ACC112 (cell line): Measurements from ENCODE around the gene SPAG4.

Source experiments
- H2AFZ ChIP-seq: fragments of 200-600 bp; sonication (generic); one replicate; pipeline ENCODE4 v1.6.0; 2017; ENCODE audit warnings: antibody characterized with exemption, low read length; ENCODE audit not compliant: unreplicated experiment
- H3K27ac ChIP-seq: fragments of 200-600 bp; sonication (generic); 2 replicates; pipeline ENCODE4 v1.5.1; 2014; ENCODE audit warnings: low read depth, mild to moderate bottlenecking, antibody characterized with exemption, low read length, moderate library complexity
- H3K27me3 ChIP-seq: fragments of 200-600 bp; sonication (generic); 2 replicates; pipeline ENCODE4 v1.6.1; 2014; ENCODE audit warnings: mild to moderate bottlenecking, antibody characterized with exemption, low read length, moderate library complexity, mixed read lengths; ENCODE audit not compliant: insufficient read depth
- H3K36me3 ChIP-seq: fragments of 200-600 bp; sonication (generic); 2 replicates; pipeline ENCODE4 v1.6.1; 2016; ENCODE audit warnings: mild to moderate bottlenecking, antibody characterized with exemption, low read length, moderate library complexity, mixed read lengths; ENCODE audit not compliant: insufficient read depth
- H3K4me1 ChIP-seq: fragments of 200-600 bp; sonication (generic); one replicate; pipeline ENCODE4 v1.6.1; 2016; ENCODE audit warnings: low read length, mixed read lengths; ENCODE audit not compliant: insufficient read depth, unreplicated experiment, control insufficient read depth
- H3K4me3 ChIP-seq: fragments of 200-600 bp; sonication (generic); 2 replicates; pipeline ENCODE4 v1.5.1; 2014; ENCODE audit warnings: mild to moderate bottlenecking, low read depth, low read length
- H3K79me2 ChIP-seq: fragments of 200-600 bp; sonication (generic); one replicate; pipeline ENCODE4 v1.6.0; 2016; ENCODE audit warnings: low read length; ENCODE audit not compliant: control insufficient read depth, unreplicated experiment, insufficient read depth

The SPAG4 gene, protein sequence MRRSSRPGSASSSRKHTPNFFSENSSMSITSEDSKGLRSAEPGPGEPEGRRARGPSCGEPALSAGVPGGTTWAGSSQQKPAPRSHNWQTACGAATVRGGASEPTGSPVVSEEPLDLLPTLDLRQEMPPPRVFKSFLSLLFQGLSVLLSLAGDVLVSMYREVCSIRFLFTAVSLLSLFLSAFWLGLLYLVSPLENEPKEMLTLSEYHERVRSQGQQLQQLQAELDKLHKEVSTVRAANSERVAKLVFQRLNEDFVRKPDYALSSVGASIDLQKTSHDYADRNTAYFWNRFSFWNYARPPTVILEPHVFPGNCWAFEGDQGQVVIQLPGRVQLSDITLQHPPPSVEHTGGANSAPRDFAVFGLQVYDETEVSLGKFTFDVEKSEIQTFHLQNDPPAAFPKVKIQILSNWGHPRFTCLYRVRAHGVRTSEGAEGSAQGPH

DNA sequence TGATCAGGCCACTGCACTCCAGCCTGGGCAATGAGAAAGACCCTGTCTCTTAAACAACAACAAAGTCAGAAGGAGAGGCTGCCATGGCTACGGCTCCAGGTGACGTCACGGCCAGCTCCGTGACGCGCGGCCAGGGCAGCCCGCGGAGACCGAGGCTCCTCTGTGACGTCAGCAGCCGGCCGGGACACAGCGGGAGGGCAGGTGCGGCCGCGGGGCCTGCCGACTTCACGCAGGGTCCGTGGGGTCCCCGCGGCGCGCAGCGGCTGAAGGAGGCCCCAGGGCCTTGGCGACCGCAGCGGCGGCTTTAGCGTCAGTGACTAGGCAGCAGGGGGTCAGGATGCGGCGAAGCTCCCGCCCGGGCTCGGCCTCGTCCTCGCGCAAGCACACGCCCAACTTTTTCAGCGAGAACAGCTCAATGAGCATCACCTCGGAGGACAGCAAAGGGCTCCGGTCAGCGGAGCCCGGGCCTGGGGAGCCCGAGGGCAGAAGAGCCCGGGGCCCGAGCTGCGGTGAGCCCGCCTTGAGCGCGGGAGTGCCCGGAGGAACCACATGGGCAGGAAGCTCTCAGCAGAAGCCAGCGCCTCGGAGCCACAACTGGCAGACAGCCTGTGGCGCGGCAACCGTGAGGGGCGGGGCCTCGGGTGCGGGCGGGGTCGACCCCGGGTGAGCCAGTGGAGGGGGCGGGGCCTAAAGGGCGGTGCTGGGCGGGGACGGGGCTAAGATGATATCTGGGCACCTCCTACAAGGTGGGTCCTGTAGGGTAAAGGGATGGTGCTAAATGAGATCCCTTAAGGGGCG, at the start of gene SPAG4:
SPAG4 (plus strand) TSS at position 163 of the 798 bp plus-strand sequence; CDS start at position 338, 175 bp downstream.
- peaks cover 4% of the 10 kb centered on the region for H3K4me1 ChIP-seq
- peaks cover 13% of the 10 kb centered on the region for H3K79me2 ChIP-seq
- H3K27ac ChIP-seq = peak within 1 kb of the TSS; percentile 92
- H3K36me3 ChIP-seq = no peaks in the 10 kb centered on the region
- peak within 1 kb of the TSS; percentile 88 for H3K4me3 ChIP-seq
- H3K27me3 ChIP-seq = no peaks in the 10 kb centered on the region
- peak within 1 kb of the TSS; percentile 16 for H2AFZ ChIP-seq

DNA sequence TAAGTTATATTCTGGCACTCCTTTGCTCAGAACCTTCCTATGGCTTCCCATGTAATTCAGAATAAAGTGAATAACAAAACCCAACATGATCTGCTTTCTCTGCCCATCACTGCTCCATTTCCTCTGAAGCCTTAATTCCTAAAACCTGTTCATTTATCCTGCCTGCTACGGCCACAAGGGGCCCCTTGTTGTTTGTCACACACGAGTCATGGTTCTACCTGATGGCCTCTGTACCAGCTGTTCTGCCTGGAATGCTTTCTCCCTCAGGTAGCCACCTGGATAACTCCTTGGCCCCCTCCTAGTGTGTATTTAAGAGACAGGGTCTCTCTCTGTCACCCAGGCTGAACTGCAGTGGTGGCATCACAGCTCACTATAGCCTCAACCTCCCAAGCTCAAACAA, 47.0 kb upstream of the SPAG4 start:
- Histone ChIP-seq H3K27me3 (no peaks in the 10 kb centered on the region), H3K27ac (no peak overlapping the region), H2AFZ (no peak overlapping the region), H3K4me3 (no peak overlapping the region), H3K79me2 (no peaks in the 10 kb centered on the region), H3K4me1 (no peaks in the 10 kb centered on the region), H3K36me3 (peaks cover 6% of the 10 kb centered on the region)

DNA sequence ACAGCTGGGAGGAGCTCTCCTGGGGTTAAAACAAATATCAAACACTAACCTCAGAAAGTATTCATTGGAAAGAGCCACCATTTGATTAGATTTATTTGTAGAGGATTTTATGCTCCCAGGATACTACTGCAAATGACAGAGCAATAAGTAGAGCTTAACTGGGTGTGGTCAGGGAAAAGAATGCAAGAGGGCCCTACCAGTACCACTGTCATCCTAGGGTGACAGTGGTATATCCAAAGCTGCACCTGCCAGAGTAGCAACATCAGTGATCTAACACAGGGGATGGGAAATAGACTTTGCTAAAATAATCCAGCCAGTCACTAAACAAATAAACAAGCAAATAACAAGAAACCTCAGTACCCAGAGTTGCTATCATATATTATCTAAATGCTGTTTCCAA, 44.1 kb upstream of the SPAG4 start:
- Histone ChIP-seq H3K4me1 (no peaks in the 10 kb centered on the region), H3K27ac (no peak overlapping the region), H3K36me3 (peaks cover 27% of the 10 kb centered on the region), H3K79me2 (no peaks in the 10 kb centered on the region), H3K27me3 (no peaks in the 10 kb centered on the region), H3K4me3 (no peak overlapping the region), H2AFZ (no peak overlapping the region)

DNA sequence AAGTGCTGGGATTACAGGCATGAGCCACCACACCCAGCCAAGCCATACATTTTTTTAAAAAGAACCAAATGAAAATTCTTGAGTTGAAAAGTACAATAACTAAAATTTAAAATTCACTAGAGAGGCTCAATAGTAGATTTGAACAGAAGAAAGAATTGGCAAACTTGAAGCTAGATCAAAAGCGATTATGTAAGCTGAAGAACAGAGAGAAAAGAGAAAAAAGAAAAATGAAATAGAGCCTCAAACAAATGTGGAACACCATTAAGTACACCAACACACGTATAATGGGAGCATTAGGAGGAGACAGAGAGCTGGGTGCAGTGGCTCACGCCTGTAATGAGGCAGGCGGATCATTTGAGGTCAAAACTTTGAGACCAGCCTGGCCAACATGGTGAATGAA, 42.8 kb upstream of the SPAG4 start:
- Histone ChIP-seq H3K4me1 (no peaks in the 10 kb centered on the region), H3K4me3 (no peak overlapping the region), H3K36me3 (peaks cover 31% of the 10 kb centered on the region), H3K27me3 (no peaks in the 10 kb centered on the region), H2AFZ (no peak overlapping the region), H3K79me2 (no peaks in the 10 kb centered on the region), H3K27ac (no peak overlapping the region)

DNA sequence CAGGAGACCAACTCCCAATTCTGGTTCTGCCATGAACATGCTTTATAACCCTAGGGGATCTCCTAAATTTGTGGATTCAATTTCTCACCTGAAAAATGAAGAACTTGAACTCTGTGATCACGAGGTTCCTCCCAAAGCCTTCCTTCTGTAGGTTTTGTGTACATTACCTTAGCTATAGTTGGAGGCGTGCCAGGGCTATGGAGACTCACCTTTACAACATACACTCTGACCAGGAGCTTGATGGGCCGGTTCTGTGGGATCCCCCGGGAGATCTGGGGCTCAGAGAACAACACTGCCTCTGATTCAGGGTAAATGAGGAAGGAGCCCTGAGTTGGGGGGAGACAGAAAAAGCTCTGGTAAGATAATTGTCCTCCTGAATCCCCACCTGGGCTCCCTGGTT, 39.7 kb upstream of the SPAG4 start:
- Histone ChIP-seq H3K36me3 (peaks cover 31% of the 10 kb centered on the region), H3K27me3 (no peaks in the 10 kb centered on the region), H2AFZ (no peak overlapping the region), H3K27ac (no peak overlapping the region), H3K4me3 (no peak overlapping the region), H3K79me2 (no peaks in the 10 kb centered on the region), H3K4me1 (no peaks in the 10 kb centered on the region)

DNA sequence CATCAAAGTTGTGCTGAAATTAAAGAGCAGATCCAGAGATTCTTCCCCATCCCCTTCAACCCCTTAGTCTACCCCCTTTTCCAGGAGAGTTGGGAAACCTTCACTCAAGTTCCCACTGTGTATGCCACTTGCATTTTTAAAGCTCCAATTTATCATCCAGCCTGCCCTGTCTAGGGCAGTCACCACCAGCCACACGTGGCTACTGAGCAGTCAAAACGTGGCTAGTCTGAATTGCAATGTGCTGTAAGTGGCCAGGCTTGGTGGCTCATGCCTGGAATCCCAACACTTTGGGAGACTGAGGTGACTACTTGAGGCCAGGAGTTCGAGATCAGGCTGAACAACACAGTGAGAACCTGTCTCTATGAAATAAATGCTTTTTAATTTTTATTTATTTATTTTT, 38.8 kb upstream of the SPAG4 start:
- H3K4me3 ChIP-seq = no peak overlapping the region

DNA sequence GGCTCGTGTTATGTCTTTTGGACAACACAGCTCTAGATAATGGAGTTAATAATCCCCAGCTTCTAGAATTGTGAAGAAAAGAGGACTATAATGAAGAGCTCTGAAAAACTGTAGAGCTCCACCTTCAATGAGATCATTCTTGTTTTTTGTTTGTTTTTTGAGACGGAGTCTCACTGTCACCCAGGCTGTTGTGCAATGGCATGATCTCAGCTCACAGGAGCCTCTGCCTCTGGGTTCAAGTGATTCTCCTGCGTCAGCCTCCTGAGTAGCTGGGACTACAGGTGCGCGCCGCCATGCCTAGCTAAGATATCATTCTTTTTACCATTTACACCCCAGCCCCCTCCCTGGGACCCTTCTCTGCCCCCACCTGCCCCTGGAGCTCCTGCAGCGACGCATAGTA, 37.2 kb upstream of the SPAG4 start:
- Histone ChIP-seq H3K36me3 (peaks cover 47% of the 10 kb centered on the region), H2AFZ (no peak overlapping the region), H3K4me3 (no peak overlapping the region), H3K79me2 (no peaks in the 10 kb centered on the region), H3K27me3 (no peaks in the 10 kb centered on the region), H3K27ac (no peak overlapping the region), H3K4me1 (no peaks in the 10 kb centered on the region)

More for the DNA sequence above, 38.8 kb upstream of the SPAG4 start:
- Histone ChIP-seq H3K79me2 (no peaks in the 10 kb centered on the region), H2AFZ (no peak overlapping the region), H3K4me1 (no peaks in the 10 kb centered on the region), H3K27ac (no peak overlapping the region), H3K27me3 (no peaks in the 10 kb centered on the region), H3K36me3 (peaks cover 37% of the 10 kb centered on the region)

DNA sequence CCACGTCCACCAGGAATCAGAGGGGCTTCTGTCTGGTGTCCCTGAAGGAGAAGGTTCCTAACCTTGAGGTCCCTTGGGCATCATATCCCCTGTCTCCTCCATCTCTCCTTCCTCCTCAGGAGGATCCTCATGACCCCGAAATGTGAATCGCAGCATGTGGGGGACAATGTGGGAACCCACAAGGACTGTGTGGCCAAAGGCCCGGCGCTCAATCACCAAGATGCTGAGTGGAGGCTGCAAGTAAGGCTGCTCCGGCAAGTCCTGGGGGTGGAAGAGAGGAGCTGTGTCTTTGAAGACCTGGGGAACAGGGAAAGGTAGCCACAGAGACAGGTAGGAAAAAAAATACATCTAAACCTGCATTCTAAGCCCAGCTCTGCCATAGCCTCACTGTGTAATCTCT, 36.4 kb upstream of the SPAG4 start:
- Histone ChIP-seq H3K79me2 (no peaks in the 10 kb centered on the region), H3K27ac (no peak overlapping the region), H3K4me3 (no peak overlapping the region), H3K4me1 (no peaks in the 10 kb centered on the region), H3K36me3 (peaks cover 47% of the 10 kb centered on the region), H2AFZ (no peak overlapping the region), H3K27me3 (no peaks in the 10 kb centered on the region)

DNA sequence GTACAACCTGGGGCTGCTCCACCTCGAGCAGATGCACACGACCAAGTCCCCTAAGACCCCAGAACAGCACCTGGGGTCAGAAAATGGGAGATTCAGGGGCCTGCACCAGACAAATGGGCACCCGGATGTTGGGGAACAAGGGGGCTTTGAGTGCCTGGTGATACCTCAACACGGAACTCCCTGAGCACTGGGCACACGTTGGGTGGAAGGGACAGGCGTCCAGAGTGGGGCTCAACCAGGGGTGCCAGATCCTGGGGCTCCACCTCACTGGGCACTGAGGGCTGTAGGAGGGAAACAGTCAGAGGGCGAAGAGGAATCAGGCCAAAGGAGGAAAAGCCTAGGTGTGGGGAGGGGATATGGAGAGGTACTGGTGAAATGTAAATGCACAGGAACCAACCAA, 33.5 kb upstream of the SPAG4 start:
- Histone ChIP-seq H3K36me3 (peaks cover 21% of the 10 kb centered on the region), H3K79me2 (no peaks in the 10 kb centered on the region), H3K4me1 (no peaks in the 10 kb centered on the region)

DNA sequence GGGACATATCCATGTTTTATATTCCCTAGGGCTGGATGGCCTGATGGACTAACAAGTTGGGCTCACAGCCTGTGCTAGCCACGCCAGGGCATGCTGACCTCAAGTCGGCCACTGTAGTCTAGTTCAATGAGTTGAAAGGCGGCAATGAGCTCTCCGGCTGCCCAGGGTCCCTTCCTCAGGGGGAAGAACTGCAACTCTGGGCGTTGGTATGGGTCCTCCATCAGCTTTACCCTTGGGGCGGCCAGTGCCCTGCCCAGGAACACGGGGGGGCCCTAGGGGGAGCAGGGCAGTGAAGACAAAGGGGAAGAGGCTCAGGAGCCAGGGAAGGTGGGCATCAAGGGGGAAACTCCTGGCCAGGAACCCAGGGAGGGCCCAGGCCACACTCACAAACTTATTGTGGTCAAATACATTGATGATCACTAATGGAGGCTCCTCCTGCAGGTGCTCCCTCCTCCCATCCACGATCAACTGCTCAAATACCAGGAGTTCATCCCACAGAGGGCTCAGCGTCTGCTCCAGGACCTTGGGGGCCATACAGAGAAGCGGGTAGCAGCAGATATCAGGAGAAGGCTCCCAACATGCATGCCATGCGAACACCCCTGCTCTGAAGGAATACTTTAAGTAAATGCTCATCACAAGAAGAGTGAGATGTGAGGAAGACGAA, 32.8 kb upstream of the SPAG4 start:
- no peak overlapping the region for H2AFZ ChIP-seq
- no peaks in the 10 kb centered on the region for H3K27me3 ChIP-seq
- peaks cover 21% of the 10 kb centered on the region for H3K36me3 ChIP-seq
- no peaks in the 10 kb centered on the region for H3K4me1 ChIP-seq
- no peak overlapping the region for H3K27ac ChIP-seq
- no peak overlapping the region for H3K4me3 ChIP-seq
- H3K79me2 ChIP-seq = no peaks in the 10 kb centered on the region

More for the DNA sequence above, 33.5 kb upstream of the SPAG4 start:
- no peaks in the 10 kb centered on the region for H3K27me3 ChIP-seq
- H3K27ac ChIP-seq = no peak overlapping the region
- H3K4me3 ChIP-seq = no peak overlapping the region
- H2AFZ ChIP-seq = no peak overlapping the region
